Cerebellar nuclear complex (tissue), 1 donor: Measurements from ENCODE around the gene DGKB.
"Not testable (repeated sequence)": the region's sequence is repeated elsewhere in the genome, so short reads cannot be mapped to it uniquely, and the experiment has no call there.

ENCODE experiments used
- DNase-seq, 2 experiments: peaks; one replicate each; lab custom pipeline; 2025; lab: John Stamatoyannopoulos, UW

DGKB gene

GRCh38 chr7:14292737-14293136 lies 609.8 kb downstream of the DGKB start:
- DNase-seq = no peak

GRCh38 chr7:14289957-14290356 lies 612.6 kb downstream of the DGKB start:
- no peak for DNase-seq

GRCh38 chr7:14288701-14289100 lies 613.9 kb downstream of the DGKB start:
- no peak for DNase-seq

GRCh38 chr7:14287398-14287797 lies 615.2 kb downstream of the DGKB start:
- DNase-seq = no peak

- no peak for DNase-seq
Measured at GRCh38 chr7:14286036-14286435, 616.5 kb downstream of the DGKB start.

GRCh38 chr7:14279065-14279871 lies 623.3 kb downstream of the DGKB start:
- not testable (repeated sequence) for DNase-seq

- DNase-seq = no peak
Measured at GRCh38 chr7:14275356-14275755, 627.2 kb downstream of the DGKB start.

- no peak for DNase-seq
Measured at GRCh38 chr7:14271441-14271840, 631.1 kb downstream of the DGKB start.

- DNase-seq = no peak
Measured at GRCh38 chr7:14270099-14270498, 632.5 kb downstream of the DGKB start.

- no peak for DNase-seq
Measured at GRCh38 chr7:14260011-14260410, 642.5 kb downstream of the DGKB start.

GRCh38 chr7:14258861-14259260 lies 643.7 kb downstream of the DGKB start:
- DNase-seq = no peak

GRCh38 chr7:14258441-14258840 lies 644.1 kb downstream of the DGKB start:
- no peak for DNase-seq

GRCh38 chr7:14252458-14252857 lies 650.1 kb downstream of the DGKB start:
- no peak for DNase-seq

GRCh38 chr7:14242175-14242574 lies 660.4 kb downstream of the DGKB start:
- no peak for DNase-seq

GRCh38 chr7:14236834-14237233 lies 665.7 kb downstream of the DGKB start:
- no peak for DNase-seq

GRCh38 chr7:14235056-14235455 lies 667.5 kb downstream of the DGKB start:
- DNase-seq = no peak

GRCh38 chr7:14233868-14234369 lies 668.6 kb downstream of the DGKB start:
- DNase-seq = no peak

GRCh38 chr7:14233076-14233867 lies 669.3 kb downstream of the DGKB start:
- no peak for DNase-seq

GRCh38 chr7:14229047-14229446 lies 673.5 kb downstream of the DGKB start:
- DNase-seq = no peak

GRCh38 chr7:14228341-14228740 lies 674.2 kb downstream of the DGKB start:
- no peak for DNase-seq

GRCh38 chr7:14226126-14226525 lies 676.4 kb downstream of the DGKB start:
- DNase-seq = no peak

- no peak for DNase-seq
Measured at GRCh38 chr7:14219125-14219524, 683.4 kb downstream of the DGKB start.

- DNase-seq = no peak
Measured at GRCh38 chr7:14218338-14218737, 684.2 kb downstream of the DGKB start.
